ENCODE data around the gene CNTNAP5. TPM values are rescaled to one million over a fixed set of nuclear protein-coding genes. Genes with fewer than 3 reads are reported as not detected.

Gene CNTNAP5
- total and polyA plus RNA-seq, 2 of the 8 experiments (the other 6 are each of a cell fraction or from before 2014, with no cell fraction given), result 0.11 to 0.76 TPM

DNA sequence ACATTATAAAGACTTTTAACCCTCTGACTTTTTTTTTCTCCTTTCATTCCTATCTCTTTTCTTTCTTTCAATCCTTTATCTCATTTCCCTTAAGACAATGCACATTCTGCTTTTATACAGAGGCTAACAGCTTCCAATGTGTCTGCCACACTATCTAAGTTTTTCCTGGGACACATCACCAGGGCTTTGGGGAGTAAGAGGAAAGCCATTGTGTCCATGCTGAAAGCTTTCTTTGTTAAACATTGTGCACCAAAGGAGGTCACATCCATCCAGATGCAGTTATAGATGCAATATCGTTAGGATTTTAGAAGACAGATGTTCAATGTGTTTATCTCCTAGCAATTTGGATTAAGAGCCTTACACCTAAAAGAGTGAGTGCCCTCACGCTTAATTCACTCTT, 534.1 kb downstream of the CNTNAP5 start:
- FAIRE-seq, result no peak
- no peak overlapping the region for H2BK12ac ChIP-seq (ENCODE audit: low read depth, low read length)

More for the DNA sequence above, 534.1 kb downstream of the CNTNAP5 start:
- Histone ChIP-seq H4K91ac (replicated peaks; ENCODE audit: insufficient read length, low read length) (no peak overlapping the region), H3K23ac (ENCODE audit: insufficient read length) (no peak overlapping the region), H4K8ac (ENCODE audit: extremely low read depth, insufficient read depth, low read length) (no peak overlapping the region), H3K4me2 (ENCODE audit: insufficient read depth in 1 of 2, low read depth in 2 of 2, low read length in 2 of 2) (no peak overlapping the region), H3K14ac (ENCODE audit: insufficient read length) (no peak overlapping the region), H3K23me2 (ENCODE audit: low read depth, low read length) (no peaks in the 10 kb centered on the region), H3K4me3 (ENCODE audit: extremely low read depth in 1 of 4, insufficient read depth in 2 of 4, low read depth in 3 of 4, low read length in 4 of 4) (no peak overlapping the region), H3K9ac (replicated peaks in 1 of 4; ENCODE audit: extremely low read depth in 1 of 4, low read depth in 3 of 4, low read length in 3 of 4) (no peak overlapping the region), H2BK5ac (ENCODE audit: low read depth, low read length) (no peak overlapping the region), H2BK120ac (replicated peaks; ENCODE audit: low read depth, low read length) (no peak overlapping the region), H2BK15ac (ENCODE audit: low read length) (no peak overlapping the region), H2AK5ac (ENCODE audit: low read depth, low read length) (no peak overlapping the region), H3K79me2 (ENCODE audit: control insufficient read depth in 1 of 2, insufficient read depth in 2 of 2, low read length in 2 of 2) (no peaks in the 10 kb centered on the region), H3K56ac (replicated peaks; ENCODE audit: insufficient read length, low read depth, low read length) (no peak overlapping the region), H3K9me3 (ENCODE audit: insufficient read depth in 2 of 2, low read depth in 1 of 2, low read length in 1 of 2) (no peaks in the 10 kb centered on the region), H3K79me1 (ENCODE audit: low read depth, low read length) (no peaks in the 10 kb centered on the region), H3K36me3 (ENCODE audit: control insufficient read depth in 2 of 4, insufficient read depth in 4 of 4, low read length in 3 of 4) (no peaks in the 10 kb centered on the region), H3K4ac (replicated peaks; ENCODE audit: insufficient read length, low read depth, low read length) (no peak overlapping the region), H2AFZ (ENCODE audit: low read length) (no peak overlapping the region), H4K20me1 (replicated peaks in 1 of 2; ENCODE audit: control insufficient read depth in 1 of 2, insufficient read depth in 2 of 2, low read length in 2 of 2) (no peaks in the 10 kb centered on the region), H3K18ac (ENCODE audit: extremely low read depth, low read length) (no peak overlapping the region), H2BK20ac (ENCODE audit: low read length) (no peak overlapping the region), H4K5ac (ENCODE audit: insufficient read length, low read depth, low read length) (no peak overlapping the region), H3K27ac (ENCODE audit: low read depth, low read length) (no peak overlapping the region), H3K4me1 (replicated peaks in 1 of 4; ENCODE audit: control insufficient read depth in 3 of 4, insufficient read depth in 4 of 4, low read length in 3 of 4) (no peaks in the 10 kb centered on the region; a peak in 1 of 7 replicates), H3K27me3 (replicated peaks in 1 of 4; ENCODE audit: control insufficient read depth in 3 of 4, extremely low read depth in 1 of 4, insufficient read depth in 3 of 4, low read length in 3 of 4) (no peaks in the 10 kb centered on the region)
- ChIA-PET POLR2A (ENCODE audit: partially characterized antibody) (no interaction called here), CTCF (ENCODE audit: partially characterized antibody) (interaction anchor here (0.5 to 0.9 kb wide), 3 partner anchors 48 to 57 kb away, joined by 3 read pairs; no protein-coding TSS in a partner anchor)
- no peak for DNase-seq (ENCODE audit: low read depth in 1 of 2, low spot score in 2 of 2)
- TF ChIP-seq RFX5 (IDR thresholded peaks at IDR 0.05; ENCODE audit: borderline replicate concordance, low read depth, low read length), result no peak
- TF ChIP-seq USF2 (IDR thresholded peaks at IDR 0.05; ENCODE audit: low read length), result no peak
- TF ChIP-seq POU5F1 (IDR thresholded peaks at IDR 0.05; ENCODE audit: low read depth, low read length), result no peak
- WGBS, 2 experiments (ENCODE audit: extremely low coverage in 1 of 2, insufficient coverage in 1 of 2, insufficient read length in 1 of 2, insufficient replicate concordance in 2 of 2, low coverage in 1 of 2, low lambda C conversion rate in 2 of 2, missing lambda C conversion rate in 1 of 2), result 64% methylated on average over 2 of the region's 2 CpGs; no CpG with 5 or more reads in 1 of the 2 experiments

Data from H1 (cell line).